ENCODE results near the gene PRDM12.

Gene PRDM12

GRCh38 chr9:130672466-130672865 lies 8.1 kb downstream of the PRDM12 start:
- Histone ChIP-seq H3K4ac (ENCODE audit: low read depth, low read length) (no peak overlapping the region), H2AK5ac (ENCODE audit: low read length) (no peak overlapping the region), H3K9me3 (ENCODE audit: insufficient read depth, low read depth, low read length) (peaks cover 7% of the 10 kb centered on the region), H3K14ac (ENCODE audit: low read length) (no peak overlapping the region), H3K4me3 (ENCODE audit: low read depth, low read length) (no peak overlapping the region), H4K8ac (ENCODE audit: low read depth, low read length) (no peak overlapping the region), H3K4me2 (ENCODE audit: low read length) (no peak overlapping the region), H3K18ac (ENCODE audit: low read length) (no peak overlapping the region), H3K9ac (ENCODE audit: low read length) (no peak overlapping the region), H3K27ac (ENCODE audit: low read depth, low read length) (no peak overlapping the region), H2BK120ac (ENCODE audit: insufficient read depth, low read length, poor library complexity) (no peak overlapping the region), H2BK12ac (ENCODE audit: low read length) (no peak overlapping the region), H3K36me3 (ENCODE audit: control insufficient read depth in 1 of 2, insufficient read depth in 2 of 2, low read length in 2 of 2) (no peaks in the 10 kb centered on the region), H2BK5ac (ENCODE audit: low read depth, low read length, poor library complexity) (no peak overlapping the region), H3K79me2 (ENCODE audit: control insufficient read depth, insufficient read depth, low read length, poor library complexity) (no peaks in the 10 kb centered on the region), H3K23ac (ENCODE audit: low read length) (no peak overlapping the region), H4K91ac (ENCODE audit: low read depth, low read length) (no peak overlapping the region), H4K12ac (ENCODE audit: low read depth, low read length) (no peak overlapping the region), H3K4me1 (ENCODE audit: control insufficient read depth in 1 of 2, insufficient read depth in 2 of 2, low read length in 2 of 2) (no peaks in the 10 kb centered on the region), H3K27me3 (ENCODE audit: insufficient read depth, low read length) (peaks cover 13% of the 10 kb centered on the region), H2AFZ (ENCODE audit: insufficient read depth, low read length, poor library complexity) (no peak overlapping the region), H3K79me1 (ENCODE audit: low read length) (no peaks in the 10 kb centered on the region)
- no peak for DNase-seq
- no CpG with 5 or more reads among the region's 8 CpGs for WGBS (ENCODE audit: extremely low coverage, insufficient coverage, insufficient read length)

- H2AFZ ChIP-seq (ENCODE audit: insufficient read depth, low read length, poor library complexity), result no peak overlapping the region
- H2BK5ac ChIP-seq (ENCODE audit: low read depth, low read length, poor library complexity), result no peak overlapping the region
- no peak overlapping the region for H3K4me2 ChIP-seq (ENCODE audit: low read length)
- H3K79me1 ChIP-seq (ENCODE audit: low read length), result no peaks in the 10 kb centered on the region
- no peak overlapping the region for H4K91ac ChIP-seq (ENCODE audit: low read depth, low read length)
- H2BK12ac ChIP-seq (ENCODE audit: low read length), result no peak overlapping the region
- H3K9ac ChIP-seq (ENCODE audit: low read length), result no peak overlapping the region
- H3K27ac ChIP-seq (ENCODE audit: low read depth, low read length), result no peak overlapping the region
- H3K4ac ChIP-seq (ENCODE audit: low read depth, low read length), result no peak overlapping the region
- DNase-seq, result no peak
- no peaks in the 10 kb centered on the region for H3K4me1 ChIP-seq (ENCODE audit: control insufficient read depth in 1 of 2, insufficient read depth in 2 of 2, low read length in 2 of 2)
- H3K79me2 ChIP-seq (ENCODE audit: control insufficient read depth, insufficient read depth, low read length, poor library complexity), result no peaks in the 10 kb centered on the region
- no CpG with 5 or more reads among the region's 12 CpGs for WGBS (ENCODE audit: extremely low coverage, insufficient coverage, insufficient read length)
- no peak overlapping the region for H4K12ac ChIP-seq (ENCODE audit: low read depth, low read length)
- H3K4me3 ChIP-seq (ENCODE audit: low read depth, low read length), result no peak overlapping the region
- no peak overlapping the region for H3K18ac ChIP-seq (ENCODE audit: low read length)
- no peak overlapping the region for H3K23ac ChIP-seq (ENCODE audit: low read length)
- no peak overlapping the region for H3K14ac ChIP-seq (ENCODE audit: low read length)
- no peaks in the 10 kb centered on the region for H3K36me3 ChIP-seq (ENCODE audit: control insufficient read depth in 1 of 2, insufficient read depth in 2 of 2, low read length in 2 of 2)
- no peak overlapping the region for H2AK5ac ChIP-seq (ENCODE audit: low read length)
- H2BK120ac ChIP-seq (ENCODE audit: insufficient read depth, low read length, poor library complexity), result no peak overlapping the region
- H3K9me3 ChIP-seq (ENCODE audit: insufficient read depth, low read depth, low read length), result peaks cover 4% of the 10 kb centered on the region
- H4K8ac ChIP-seq (ENCODE audit: low read depth, low read length), result no peak overlapping the region
- H3K27me3 ChIP-seq (ENCODE audit: insufficient read depth, low read length), result peaks cover 8% of the 10 kb centered on the region
These were observed 8.7 kb downstream of the PRDM12 start for GRCh38 chr9:130672933-130673615.

GRCh38 chr9:130675396-130675795 lies 11.0 kb downstream of the PRDM12 start:
- Histone ChIP-seq H3K18ac (ENCODE audit: low read length) (no peak overlapping the region), H3K36me3 (ENCODE audit: control insufficient read depth in 1 of 2, insufficient read depth in 2 of 2, low read length in 2 of 2) (no peaks in the 10 kb centered on the region), H3K79me1 (ENCODE audit: low read length) (no peaks in the 10 kb centered on the region), H2BK120ac (ENCODE audit: insufficient read depth, low read length, poor library complexity) (no peak overlapping the region), H2AK5ac (ENCODE audit: low read length) (no peak overlapping the region), H3K79me2 (ENCODE audit: control insufficient read depth, insufficient read depth, low read length, poor library complexity) (no peaks in the 10 kb centered on the region), H2BK12ac (ENCODE audit: low read length) (no peak overlapping the region), H4K8ac (ENCODE audit: low read depth, low read length) (no peak overlapping the region), H3K4ac (ENCODE audit: low read depth, low read length) (no peak overlapping the region), H3K27ac (ENCODE audit: low read depth, low read length) (no peak overlapping the region), H4K12ac (ENCODE audit: low read depth, low read length) (no peak overlapping the region), H3K4me2 (ENCODE audit: low read length) (no peak overlapping the region), H3K27me3 (ENCODE audit: insufficient read depth, low read length) (peaks cover 9% of the 10 kb centered on the region), H2BK5ac (ENCODE audit: low read depth, low read length, poor library complexity) (no peak overlapping the region), H2AFZ (ENCODE audit: insufficient read depth, low read length, poor library complexity) (no peak overlapping the region), H4K91ac (ENCODE audit: low read depth, low read length) (no peak overlapping the region), H3K4me3 (ENCODE audit: low read depth, low read length) (no peak overlapping the region), H3K14ac (ENCODE audit: low read length) (no peak overlapping the region), H3K23ac (ENCODE audit: low read length) (no peak overlapping the region), H3K4me1 (ENCODE audit: control insufficient read depth in 1 of 2, insufficient read depth in 2 of 2, low read length in 2 of 2) (no peaks in the 10 kb centered on the region), H3K9me3 (ENCODE audit: insufficient read depth, low read depth, low read length) (peaks cover 2% of the 10 kb centered on the region), H3K9ac (ENCODE audit: low read length) (no peak overlapping the region)
- DNase-seq, result no peak
- WGBS (ENCODE audit: extremely low coverage, insufficient coverage, insufficient read length), result no CpG with 5 or more reads among the region's 13 CpGs

GRCh38 chr9:130677252-130677651 lies 12.9 kb downstream of the PRDM12 start:
- no peak overlapping the region for H2AK5ac ChIP-seq (ENCODE audit: low read length)
- no peak overlapping the region for H4K12ac ChIP-seq (ENCODE audit: low read depth, low read length)
- no peak overlapping the region for H2BK120ac ChIP-seq (ENCODE audit: insufficient read depth, low read length, poor library complexity)
- no peak overlapping the region for H2BK5ac ChIP-seq (ENCODE audit: low read depth, low read length, poor library complexity)
- H3K4me3 ChIP-seq (ENCODE audit: low read depth, low read length), result no peak overlapping the region
- no peak overlapping the region for H3K4ac ChIP-seq (ENCODE audit: low read depth, low read length)
- DNase-seq, result no peak
- no peaks in the 10 kb centered on the region for H3K79me1 ChIP-seq (ENCODE audit: low read length)
- H3K27me3 ChIP-seq (ENCODE audit: insufficient read depth, low read length), result peaks cover 21% of the 10 kb centered on the region
- H3K14ac ChIP-seq (ENCODE audit: low read length), result no peak overlapping the region
- WGBS (ENCODE audit: extremely low coverage, insufficient coverage, insufficient read length), result no CpG with 5 or more reads among the region's 7 CpGs
- H4K8ac ChIP-seq (ENCODE audit: low read depth, low read length), result no peak overlapping the region
- H2AFZ ChIP-seq (ENCODE audit: insufficient read depth, low read length, poor library complexity), result no peak overlapping the region
- H3K4me2 ChIP-seq (ENCODE audit: low read length), result no peak overlapping the region
- no peak overlapping the region for H3K23ac ChIP-seq (ENCODE audit: low read length)
- H3K79me2 ChIP-seq (ENCODE audit: control insufficient read depth, insufficient read depth, low read length, poor library complexity), result no peaks in the 10 kb centered on the region
- H3K27ac ChIP-seq (ENCODE audit: low read depth, low read length), result no peak overlapping the region
- H3K9ac ChIP-seq (ENCODE audit: low read length), result no peak overlapping the region
- no peak overlapping the region for H3K18ac ChIP-seq (ENCODE audit: low read length)
- H4K91ac ChIP-seq (ENCODE audit: low read depth, low read length), result no peak overlapping the region
- no peak overlapping the region for H2BK12ac ChIP-seq (ENCODE audit: low read length)
- peaks cover 2% of the 10 kb centered on the region for H3K9me3 ChIP-seq (ENCODE audit: insufficient read depth, low read depth, low read length)
- peaks cover 9 to 11% of the 10 kb centered on the region in 2 experiments for H3K4me1 ChIP-seq (ENCODE audit: control insufficient read depth in 1 of 2, insufficient read depth in 2 of 2, low read length in 2 of 2)
- no peaks in the 10 kb centered on the region for H3K36me3 ChIP-seq (ENCODE audit: control insufficient read depth in 1 of 2, insufficient read depth in 2 of 2, low read length in 2 of 2)

All from trophoblast cell (in vitro differentiated cells and primary cell).